Measurements from ENCODE around the gene IL32.

IL32 gene

DNA sequence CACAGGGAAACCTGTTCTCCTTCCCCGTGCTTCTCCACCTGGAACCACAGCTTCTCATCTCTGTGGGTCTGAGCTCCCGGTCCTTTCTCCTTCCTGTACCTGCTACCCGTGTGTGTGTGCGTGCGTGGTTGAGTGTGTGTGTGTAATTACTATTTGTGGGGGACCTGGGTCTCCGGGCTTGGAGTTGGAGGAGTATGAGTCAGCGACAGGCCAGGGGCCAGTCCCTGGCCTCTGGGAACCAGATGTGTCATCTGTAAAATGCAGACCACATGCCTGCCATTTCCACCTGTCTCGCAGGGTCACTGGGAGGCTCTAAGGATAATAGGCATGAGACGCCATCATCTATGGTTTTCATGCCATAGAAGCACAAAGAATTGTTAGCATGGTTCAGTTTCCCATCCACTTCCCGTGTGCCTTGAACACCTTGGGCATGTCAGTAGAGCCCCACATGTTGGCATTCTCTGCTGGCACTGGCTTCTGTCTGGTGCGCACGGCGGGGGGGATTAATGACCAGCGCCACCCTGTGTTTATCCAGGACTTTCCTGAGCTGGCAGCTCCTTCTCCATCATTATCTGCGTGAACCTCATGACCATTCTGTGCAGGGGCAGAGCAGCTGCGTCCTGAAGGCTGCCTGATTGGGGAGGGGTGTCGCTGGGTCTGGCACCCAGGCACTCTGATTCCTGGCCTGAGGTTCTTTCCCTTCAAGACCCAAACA, 48.5 kb downstream of the IL32 start:
- TF ChIP-seq FOXP2 (optimal IDR thresholded peaks at IDR 0.05; ENCODE audit: borderline replicate concordance, extremely low read depth, extremely low read length, insufficient read depth) = no peak
- TF ChIP-seq, protein P1, sequence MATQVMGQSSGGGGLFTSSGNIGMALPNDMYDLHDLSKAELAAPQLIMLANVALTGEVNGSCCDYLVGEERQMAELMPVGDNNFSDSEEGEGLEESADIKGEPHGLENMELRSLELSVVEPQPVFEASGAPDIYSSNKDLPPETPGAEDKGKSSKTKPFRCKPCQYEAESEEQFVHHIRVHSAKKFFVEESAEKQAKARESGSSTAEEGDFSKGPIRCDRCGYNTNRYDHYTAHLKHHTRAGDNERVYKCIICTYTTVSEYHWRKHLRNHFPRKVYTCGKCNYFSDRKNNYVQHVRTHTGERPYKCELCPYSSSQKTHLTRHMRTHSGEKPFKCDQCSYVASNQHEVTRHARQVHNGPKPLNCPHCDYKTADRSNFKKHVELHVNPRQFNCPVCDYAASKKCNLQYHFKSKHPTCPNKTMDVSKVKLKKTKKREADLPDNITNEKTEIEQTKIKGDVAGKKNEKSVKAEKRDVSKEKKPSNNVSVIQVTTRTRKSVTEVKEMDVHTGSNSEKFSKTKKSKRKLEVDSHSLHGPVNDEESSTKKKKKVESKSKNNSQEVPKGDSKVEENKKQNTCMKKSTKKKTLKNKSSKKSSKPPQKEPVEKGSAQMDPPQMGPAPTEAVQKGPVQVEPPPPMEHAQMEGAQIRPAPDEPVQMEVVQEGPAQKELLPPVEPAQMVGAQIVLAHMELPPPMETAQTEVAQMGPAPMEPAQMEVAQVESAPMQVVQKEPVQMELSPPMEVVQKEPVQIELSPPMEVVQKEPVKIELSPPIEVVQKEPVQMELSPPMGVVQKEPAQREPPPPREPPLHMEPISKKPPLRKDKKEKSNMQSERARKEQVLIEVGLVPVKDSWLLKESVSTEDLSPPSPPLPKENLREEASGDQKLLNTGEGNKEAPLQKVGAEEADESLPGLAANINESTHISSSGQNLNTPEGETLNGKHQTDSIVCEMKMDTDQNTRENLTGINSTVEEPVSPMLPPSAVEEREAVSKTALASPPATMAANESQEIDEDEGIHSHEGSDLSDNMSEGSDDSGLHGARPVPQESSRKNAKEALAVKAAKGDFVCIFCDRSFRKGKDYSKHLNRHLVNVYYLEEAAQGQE (IDR thresholded peaks at IDR 0.05; ENCODE audit: insufficient read depth in 1 of 2, low read depth in 2 of 2, low read length in 2 of 2) = no peak
- no peak for TF ChIP-seq TAF1 (IDR thresholded peaks at IDR 0.05; ENCODE audit: borderline replicate concordance, insufficient read depth, low read length)
- TF ChIP-seq SIN3A (IDR thresholded peaks at IDR 0.05; ENCODE audit: borderline replicate concordance, insufficient read depth, low read length) = no peak
- no peak for TF ChIP-seq POLR2AphosphoS5 (IDR thresholded peaks at IDR 0.05; ENCODE audit: low read depth, low read length)

DNA sequence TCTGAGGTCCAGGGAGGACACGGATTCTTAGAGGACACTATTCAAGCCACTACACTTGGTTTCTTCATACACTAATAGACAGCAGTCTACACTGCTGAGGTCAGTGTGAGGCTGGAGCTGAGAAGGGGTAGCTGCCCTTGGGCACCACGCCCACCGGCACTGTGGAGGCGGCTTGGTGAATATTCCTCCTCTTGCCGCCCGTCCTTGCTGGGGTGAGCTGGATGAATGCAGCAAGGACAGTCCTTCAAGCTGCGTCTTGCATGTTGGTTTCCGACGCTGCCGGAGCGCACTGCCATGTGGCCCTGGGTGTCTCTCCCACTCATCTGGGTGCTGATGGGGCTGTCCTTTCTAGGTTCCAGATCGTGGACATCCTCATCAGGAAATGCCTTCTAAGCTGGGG, 49.6 kb downstream of the IL32 start:
- TF ChIP-seq POLR2AphosphoS5 (IDR thresholded peaks at IDR 0.05; ENCODE audit: low read depth, low read length) (no peak), FOXP2 (optimal IDR thresholded peaks at IDR 0.05; ENCODE audit: borderline replicate concordance, extremely low read depth, extremely low read length, insufficient read depth) (no peak)
- TF ChIP-seq, protein P1 (IDR thresholded peaks at IDR 0.05; ENCODE audit: insufficient read depth in 1 of 2, low read depth in 2 of 2, low read length in 2 of 2) = no peak

DNA sequence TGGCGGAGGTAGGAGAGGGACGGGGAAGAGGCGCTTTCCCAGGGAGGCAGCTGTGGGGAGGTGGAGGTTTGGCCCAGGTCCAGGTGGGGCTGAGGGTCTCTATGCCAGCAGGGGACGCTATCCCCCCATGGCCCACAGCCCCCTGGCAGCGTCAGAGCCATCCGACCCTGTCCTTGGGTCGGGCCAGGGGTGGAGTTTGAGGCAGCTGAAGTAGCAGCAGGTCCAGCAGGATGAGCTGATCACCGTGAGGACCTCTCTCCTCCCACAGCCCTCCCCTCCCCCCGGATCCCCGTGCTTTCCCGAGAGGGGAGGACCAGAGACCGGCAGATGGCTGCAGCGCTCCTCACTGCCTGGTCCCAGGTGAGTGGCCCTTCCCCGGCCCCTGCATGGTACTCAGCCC, 50.1 kb downstream of the IL32 start:
- TF ChIP-seq FOXP2 (optimal IDR thresholded peaks at IDR 0.05; ENCODE audit: borderline replicate concordance, extremely low read depth, extremely low read length, insufficient read depth) (no peak), SIN3A (IDR thresholded peaks at IDR 0.05; ENCODE audit: borderline replicate concordance, insufficient read depth, low read length) (no peak), POLR2AphosphoS5 (IDR thresholded peaks at IDR 0.05; ENCODE audit: low read depth, low read length) (no peak), TAF1 (IDR thresholded peaks at IDR 0.05; ENCODE audit: borderline replicate concordance, insufficient read depth, low read length) (no peak)

DNA sequence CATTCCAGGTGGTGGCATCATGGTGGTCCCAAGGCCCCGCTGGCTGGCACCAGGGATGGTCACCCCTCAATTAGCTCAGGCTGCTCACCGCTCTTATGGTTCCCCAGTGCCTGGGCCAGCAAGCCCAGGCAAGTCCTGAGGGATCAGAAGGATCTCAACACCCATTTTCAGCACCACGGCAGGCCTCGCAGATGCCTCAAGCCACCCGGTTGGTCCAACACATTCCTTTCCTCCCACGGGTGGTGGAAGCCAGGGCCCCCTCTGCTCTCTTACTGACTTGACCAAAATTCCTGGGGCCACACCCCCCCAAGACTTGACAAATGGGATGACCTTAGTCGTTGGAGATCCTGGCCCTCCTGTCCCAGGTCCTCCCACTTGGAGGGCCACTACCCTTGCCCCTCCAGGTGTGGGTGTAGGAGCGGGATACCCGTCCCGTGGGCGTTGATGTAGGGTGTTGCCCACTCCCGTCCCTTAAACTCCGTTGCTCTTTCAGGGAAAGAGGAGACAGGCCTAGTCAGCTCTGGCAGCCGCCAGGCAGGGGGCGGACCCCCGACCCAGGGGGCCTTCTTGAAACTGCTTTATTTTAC, 52.9 kb downstream of the IL32 start:
- TF ChIP-seq SIN3A (IDR thresholded peaks at IDR 0.05; ENCODE audit: borderline replicate concordance, insufficient read depth, low read length) = no peak
- no peak for TF ChIP-seq TAF1 (IDR thresholded peaks at IDR 0.05; ENCODE audit: borderline replicate concordance, insufficient read depth, low read length)
- no peak for TF ChIP-seq POLR2AphosphoS5 (IDR thresholded peaks at IDR 0.05; ENCODE audit: low read depth, low read length)
- TF ChIP-seq FOXP2 (optimal IDR thresholded peaks at IDR 0.05; ENCODE audit: borderline replicate concordance, extremely low read depth, extremely low read length, insufficient read depth) = no peak
- TF ChIP-seq, protein P1 (IDR thresholded peaks at IDR 0.05; ENCODE audit: insufficient read depth in 1 of 2, low read depth in 2 of 2, low read length in 2 of 2) = no peak

DNA sequence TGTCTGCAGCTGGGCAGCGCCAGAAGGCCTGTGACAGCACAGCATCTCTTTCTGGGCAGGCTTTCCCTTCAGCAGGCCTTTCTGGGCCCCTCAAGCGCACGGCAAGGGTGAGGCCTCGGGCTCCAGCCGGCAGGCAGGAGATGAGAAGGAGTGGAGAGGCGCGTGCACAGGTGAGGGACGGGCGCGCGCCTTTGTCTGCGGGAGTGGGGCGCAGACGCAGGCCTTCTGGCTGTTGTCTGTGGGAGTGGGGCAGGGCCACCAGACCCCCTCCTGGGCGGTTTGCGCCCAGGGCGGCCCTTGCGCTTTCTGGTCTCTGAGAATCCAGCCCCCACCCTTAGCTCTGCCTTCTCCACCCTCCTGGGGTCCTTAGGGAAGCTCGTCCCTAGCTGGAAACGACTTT, 53.4 kb downstream of the IL32 start:
- no peak for TF ChIP-seq POLR2AphosphoS5 (IDR thresholded peaks at IDR 0.05; ENCODE audit: low read depth, low read length)

Data from PFSK-1 (cell line).